GM10847 (cell line): ENCODE results near the gene ARMCX4.

ENCODE experiments used
- POLR2A ChIP-seq: IDR thresholded peaks from 2 replicates; pipeline ENCODE4 v1.6.1; 2011; ENCODE audit not compliant: insufficient read length; ENCODE audit errors: extremely low read depth

ARMCX4 gene

GRCh38 chrX:101485212-101485949, at the start of gene ARMCX4:
Gene ARMCX4, plus strand, starts transcription at chrX:101485456. Its CDS starts 3,134 bp downstream, at chrX:101488590.
- TF ChIP-seq POLR2A: no peak

DNA sequence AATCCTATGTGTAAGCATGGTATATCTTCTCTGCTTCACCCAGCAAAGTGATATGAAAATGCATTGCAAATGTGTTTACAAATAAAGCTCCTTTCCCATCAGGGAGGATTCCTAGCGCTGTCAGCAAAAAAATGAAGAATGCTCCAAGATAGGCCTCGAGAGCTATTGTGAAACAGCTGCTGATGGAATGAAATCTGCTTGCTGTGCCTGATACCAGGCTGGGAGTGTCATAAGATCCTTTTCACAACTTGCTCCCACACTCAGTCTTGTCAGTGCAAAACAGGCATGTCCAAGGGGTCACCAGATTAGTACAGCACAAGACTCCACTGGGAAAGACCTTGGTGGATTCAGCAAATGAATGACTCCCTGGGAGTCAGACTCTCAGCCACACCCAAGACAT, 43.2 kb upstream of the ARMCX4 start:
- no peak for TF ChIP-seq POLR2A

- no peak for TF ChIP-seq POLR2A
Observed at GRCh38 chrX:101449279-101449678, 36.0 kb upstream of the ARMCX4 start.

- no peak for TF ChIP-seq POLR2A
Observed at GRCh38 chrX:101450085-101450484, 35.2 kb upstream of the ARMCX4 start.

DNA sequence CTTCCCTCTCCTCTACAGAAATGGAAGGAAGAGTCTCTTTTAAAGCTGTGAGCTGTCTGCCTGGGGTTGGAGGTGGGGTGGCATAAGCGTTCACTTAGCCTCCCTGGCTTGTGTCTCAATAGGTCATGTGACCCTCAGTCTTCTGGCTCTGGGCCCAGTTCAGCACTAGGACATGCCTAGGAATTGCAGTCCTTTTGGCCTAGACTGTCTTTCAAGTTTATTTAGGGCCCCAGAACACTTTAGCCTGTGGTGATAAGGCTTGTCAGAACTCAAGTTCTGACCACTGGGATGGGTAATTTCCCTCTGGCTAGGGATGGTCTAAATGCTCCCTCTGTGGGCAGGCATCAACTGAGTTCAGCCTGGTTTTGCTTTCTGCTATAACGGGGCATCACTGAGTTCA, 34.3 kb upstream of the ARMCX4 start:
- TF ChIP-seq POLR2A: no peak

DNA sequence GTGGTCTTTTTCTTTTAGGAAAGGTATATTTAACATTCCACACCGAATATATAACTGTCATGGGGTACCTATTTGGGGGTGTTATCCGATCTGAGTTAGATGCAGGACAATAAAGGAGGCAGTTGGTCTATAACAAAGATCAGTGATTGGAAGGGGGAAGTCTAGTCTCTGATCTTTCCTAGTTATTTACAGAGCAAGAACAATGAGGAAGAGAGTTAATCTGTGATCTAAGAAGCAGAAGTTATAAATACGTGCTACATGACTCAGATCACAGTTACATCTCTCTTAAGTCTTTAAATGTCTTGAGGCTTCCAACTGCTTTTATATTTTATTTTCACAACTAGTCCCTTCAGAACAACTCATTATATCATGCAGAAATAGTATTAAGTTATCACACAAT, 33.2 kb upstream of the ARMCX4 start:
- TF ChIP-seq POLR2A: no peak

DNA sequence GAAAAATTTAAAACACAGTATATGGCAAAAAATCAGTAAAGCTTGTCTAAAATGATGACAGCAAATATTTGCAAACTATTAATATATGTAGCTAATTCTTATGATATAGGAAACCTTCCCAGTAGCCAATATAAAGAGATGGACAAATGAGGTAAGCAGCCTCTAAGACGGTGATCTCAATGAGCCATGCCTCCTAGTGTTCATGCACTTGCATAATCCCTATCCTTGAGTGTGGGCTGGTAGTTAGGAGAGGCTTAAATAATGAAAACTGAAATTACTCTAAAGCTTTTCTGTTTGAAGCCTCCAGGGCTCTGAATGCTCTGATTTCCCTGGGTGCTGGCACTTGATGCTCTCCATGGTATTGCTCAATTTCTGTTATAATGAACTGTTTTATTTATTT, 24.6 kb upstream of the ARMCX4 start:
- TF ChIP-seq POLR2A: no peak

GRCh38 chrX:101462892-101463291, 22.4 kb upstream of the ARMCX4 start:
- no peak for TF ChIP-seq POLR2A

DNA sequence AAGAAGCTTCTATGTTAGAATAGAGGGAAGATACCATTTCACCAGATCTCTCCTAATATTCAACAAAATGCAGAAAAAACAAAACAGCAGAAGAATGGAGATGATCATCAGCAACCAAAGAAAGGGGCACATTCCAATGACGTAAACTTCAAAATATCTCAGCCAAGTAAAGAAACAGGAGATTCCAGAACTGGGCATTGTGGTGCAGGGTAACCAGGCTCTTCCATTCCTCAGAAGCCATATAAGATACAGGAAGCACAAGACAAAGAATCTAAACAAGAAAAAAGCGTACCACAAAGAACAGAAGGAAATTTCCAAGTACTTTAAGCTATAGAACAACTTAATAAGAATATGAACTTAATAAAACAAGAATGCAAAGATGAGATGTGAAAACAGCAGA, 6.9 kb upstream of the ARMCX4 start:
- TF ChIP-seq POLR2A: no peak

GRCh38 chrX:101482296-101482695, 3.0 kb upstream of the ARMCX4 start:
- TF ChIP-seq POLR2A: no peak

DNA sequence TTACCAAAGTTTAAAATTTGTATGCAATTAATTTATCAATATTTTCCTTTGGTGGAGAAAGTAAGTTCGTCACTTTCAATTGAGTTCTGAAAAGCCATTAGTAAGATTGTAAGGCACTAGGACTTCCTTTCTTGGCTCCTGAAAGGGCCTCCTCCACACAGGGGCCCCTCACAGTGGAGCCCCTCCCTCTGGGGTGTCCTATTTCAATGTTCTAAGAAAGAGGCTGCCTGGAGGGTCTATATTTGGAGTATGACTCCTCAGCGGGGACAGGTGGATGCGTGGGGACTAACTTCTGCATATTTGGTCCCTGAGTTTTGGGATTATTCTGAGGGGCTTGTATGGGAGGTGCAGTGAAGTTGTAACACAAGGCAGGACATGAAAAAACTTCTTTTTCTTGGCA, 1.6 kb upstream of the ARMCX4 start:
- TF ChIP-seq POLR2A: no peak

DNA sequence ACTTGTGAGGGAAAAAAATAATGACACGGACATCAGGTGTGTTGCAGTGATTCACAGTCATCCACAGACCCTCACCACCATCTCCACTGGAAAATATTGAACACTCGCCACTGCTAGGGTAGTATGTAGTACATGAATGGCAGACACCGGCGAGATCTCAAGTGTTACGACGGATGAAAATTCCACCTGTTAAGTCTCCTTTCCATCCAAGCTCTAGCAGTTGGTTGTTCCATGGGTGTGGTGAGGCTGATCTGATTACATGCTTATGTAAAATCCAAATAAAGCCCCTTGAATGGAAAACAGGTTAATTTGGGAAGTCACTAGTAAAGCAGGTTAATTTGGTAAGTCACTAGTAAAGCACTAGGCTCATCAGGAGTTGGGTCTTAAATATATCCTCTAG, 1.1 kb upstream of the ARMCX4 start:
- TF ChIP-seq POLR2A: no peak

DNA sequence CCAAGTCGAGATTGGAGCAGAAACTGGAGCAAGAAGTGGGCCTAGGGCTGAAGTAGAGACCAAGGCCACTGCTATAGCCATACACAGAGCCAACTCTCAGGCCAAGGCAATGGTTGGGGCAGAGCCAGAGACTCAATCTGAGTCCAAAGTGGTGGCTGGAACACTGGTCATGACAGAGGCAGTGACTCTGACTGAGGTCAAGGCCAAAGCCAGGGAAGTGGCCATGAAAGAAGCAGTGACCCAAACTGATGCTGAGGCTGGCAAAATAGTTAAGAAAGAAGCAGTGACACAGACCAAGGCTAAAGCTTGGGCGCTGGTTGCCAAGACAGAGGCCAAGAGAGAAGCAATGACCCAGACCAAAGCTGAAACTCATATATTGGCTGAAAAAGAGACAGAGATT, 3.5 kb downstream of the ARMCX4 start:
- TF ChIP-seq POLR2A: no peak

DNA sequence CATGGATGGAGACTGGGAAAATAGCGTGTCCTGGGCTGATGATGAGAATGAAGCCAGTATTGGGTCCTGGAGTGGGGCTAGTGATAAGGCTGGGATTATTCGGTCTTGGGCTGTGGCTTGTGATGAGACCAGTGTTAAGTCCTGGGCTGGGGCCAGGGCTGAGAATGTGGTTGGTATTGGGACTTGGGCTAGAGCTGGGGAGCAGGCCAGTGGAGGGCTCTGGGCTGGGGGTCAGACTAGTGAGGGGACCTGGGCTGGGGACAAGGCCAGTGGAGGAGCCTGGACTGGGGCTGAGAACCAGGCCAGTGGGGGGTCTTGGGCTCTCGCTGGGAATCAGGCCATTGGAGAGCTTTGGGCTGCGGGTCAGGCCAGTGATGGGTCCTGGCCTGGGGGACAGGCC, 6.7 kb downstream of the ARMCX4 start:
- TF ChIP-seq POLR2A: no peak

DNA sequence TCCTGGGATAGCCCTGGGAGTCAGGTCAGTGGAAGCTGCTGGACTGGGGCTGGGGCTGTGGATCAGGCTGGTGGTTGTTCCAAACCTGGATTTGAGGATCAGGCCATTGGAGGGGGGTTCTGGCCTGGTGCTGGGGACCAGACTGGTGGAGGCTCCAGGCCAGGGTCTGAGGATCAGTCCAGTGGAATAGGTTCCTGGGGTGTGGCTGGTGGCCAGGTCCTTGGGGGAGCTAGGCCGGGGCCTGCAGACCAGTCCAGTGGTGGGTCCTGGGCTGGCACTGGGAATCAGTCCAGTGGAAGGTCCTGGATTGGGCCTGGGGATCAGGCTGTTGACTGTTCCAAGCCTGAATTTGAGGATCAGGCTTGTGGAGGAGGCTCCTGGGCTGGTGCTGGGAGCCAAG, 8.0 kb downstream of the ARMCX4 start:
- TF ChIP-seq POLR2A: no peak

DNA sequence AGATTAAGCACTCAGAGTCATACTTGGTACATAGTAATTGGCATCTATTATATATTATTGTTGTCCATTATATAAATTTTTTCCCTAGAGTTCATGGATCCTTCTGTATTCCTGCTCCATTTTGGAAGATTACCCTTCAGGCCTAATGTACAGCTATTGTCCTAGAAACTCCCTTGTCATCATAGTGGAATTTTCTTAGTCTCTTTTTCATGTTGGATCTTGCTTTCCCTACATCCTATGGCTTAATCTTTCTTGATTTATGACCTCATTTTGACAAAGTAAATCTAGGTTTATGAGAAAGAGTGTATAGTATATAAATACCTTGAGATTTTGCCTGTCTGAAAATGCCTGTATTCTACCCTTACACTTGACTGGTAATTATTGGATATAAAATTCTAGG, 22.1 kb downstream of the ARMCX4 start:
- TF ChIP-seq POLR2A: no peak

- TF ChIP-seq POLR2A: no peak
Observed at GRCh38 chrX:101507986-101508385, 22.7 kb downstream of the ARMCX4 start.
